A549 (cell line): ENCODE results near the gene STX18. TPM values are rescaled to one million over a fixed set of nuclear protein-coding genes. Genes with fewer than 3 reads are reported as not detected.

Experiments used
- ATAC-seq, 2 experiments: fragments of 200-7000 bp in 1 of 2; fragments of >200 bp in 1 of 2; cut with Nextera tagmentation in 1 of 2; cut with Tn5 transposase in 1 of 2; 3 replicates each; pipeline versions ENCODE4 v1.8.0 to v1.9.1; 2018 to 2020; ENCODE audit warnings: mild to moderate bottlenecking in 1 of 2, moderate library complexity in 1 of 2
- CTCF ChIA-PET: fragments of 300-600 bp; sonication (Branson Sonifier 250); formaldehyde crosslinking; extraction: SDS; loops from one replicate; lab custom pipeline; 2021; ENCODE audit warnings: antibody characterized with exemption, inconsistent platforms; lab: Yijun Ruan, JAX
- POLR2A ChIA-PET: fragments of 350-600 bp; formaldehyde crosslinking; extraction: SDS; loops from one replicate; lab custom pipeline; 2021; ENCODE audit warnings: antibody characterized with exemption, inconsistent platforms; lab: Yijun Ruan, JAX
- DNase-seq, 2 experiments: peaks; one replicate each; pipeline versions ENCODE4 v3.0.0 to v3.0.0-alpha.2; 2011 to 2016; ENCODE audit warnings: low read depth in 1 of 2, low spot score in 1 of 2
- FAIRE-seq: peaks from 2 replicates; lab custom pipeline; 2011; peaks lifted over from hg19 to GRCh38; lab: Jason Lieb, UNC
- H3K27ac ChIP-seq, 2 experiments: fragments of >200 bp; sonication (Bioruptor Twin); formaldehyde crosslinking; 3 replicates each; pipeline ENCODE4 v1.5.1; 2016 to 2017
- H3K4me1 ChIP-seq: fragments of >200 bp; sonication (Bioruptor Twin); formaldehyde crosslinking; 3 replicates; pipeline ENCODE4 v1.6.1; 2016
- H3K4me2 ChIP-seq: fragments of >200 bp; sonication (Bioruptor Twin); formaldehyde crosslinking; 3 replicates; pipeline ENCODE4 v1.6.1; 2016
- H3K4me3 ChIP-seq: fragments of >200 bp; sonication (Bioruptor Twin); formaldehyde crosslinking; 3 replicates; pipeline ENCODE4 v1.5.1; 2016
- H3K9me3 ChIP-seq: fragments of >200 bp; sonication (Bioruptor Twin); formaldehyde crosslinking; 3 replicates; pipeline ENCODE4 v1.6.1; 2016
- CTCF ChIP-seq: fragments of >200 bp; sonication (Bioruptor Twin); formaldehyde crosslinking; IDR thresholded peaks from 3 replicates; pipeline ENCODE4 v1.5.1; 2016
- E2F6 ChIP-seq: IDR thresholded peaks from 2 replicates; pipeline ENCODE4 v1.6.1; 2012; ENCODE audit warnings: low read depth, borderline replicate concordance
- EHF ChIP-seq: fragments of 250-450 bp; sonication (Bioruptor Pico); IDR thresholded peaks from 2 replicates; pipeline ENCODE4 v1.5.0; 2020; ENCODE audit warnings: mild to moderate bottlenecking
- FOSL2 ChIP-seq, 2 experiments: fragments of 450-650 bp in 1 of 2; fragments of >200 bp in 1 of 2; sonication (Bioruptor Twin) in 1 of 2; formaldehyde crosslinking; IDR thresholded peaks; 2 replicates each; pipeline versions ENCODE4 v1.5.0 to v1.6.1; 2016 to 2020; ENCODE audit warnings: mild to moderate bottlenecking in 1 of 2, moderate library complexity in 1 of 2
- GATA3 ChIP-seq: IDR thresholded peaks from 2 replicates; pipeline ENCODE4 v1.6.1; 2012; ENCODE audit warnings: borderline replicate concordance
- HDAC2 ChIP-seq: fragments of 200-600 bp; sonication (generic); IDR thresholded peaks from 2 replicates; pipeline ENCODE4 v1.6.1; 2016
- HOXB13 ChIP-seq: fragments of 250-450 bp; sonication (Bioruptor Pico); IDR thresholded peaks from 2 replicates; pipeline ENCODE4 v1.5.0; 2020; ENCODE audit warnings: low read depth, mild to moderate bottlenecking, moderate library complexity
- HOXB5 ChIP-seq: fragments of 250-450 bp; sonication (Bioruptor Pico); IDR thresholded peaks from 2 replicates; pipeline ENCODE4 v1.5.0; 2020; ENCODE audit warnings: mild to moderate bottlenecking, moderate library complexity
- JUN ChIP-seq, 2 experiments: fragments of >200 bp; sonication (Bioruptor Twin); formaldehyde crosslinking; IDR thresholded peaks; 2 replicates in 1 of 2; 3 replicates in 1 of 2; pipeline ENCODE4 v1.6.1; 2016 to 2017
- KDM1A ChIP-seq: fragments of 200-600 bp; sonication (generic); IDR thresholded peaks from 2 replicates; pipeline ENCODE4 v1.6.1; 2016; ENCODE audit warnings: low read depth, mild to moderate bottlenecking
- MAFK ChIP-seq: fragments of 450-650 bp; IDR thresholded peaks from 2 replicates; pipeline ENCODE4 v1.6.1; 2014; ENCODE audit not compliant: partially characterized antibody
- NFE2L2 ChIP-seq: fragments of 150-350 bp; conservative IDR thresholded peaks from 2 replicates; pipeline ENCODE4 v1.6.1; 2014; ENCODE audit warnings: low read length
- NR3C1 ChIP-seq: fragments of >200 bp; sonication (Bioruptor Twin); formaldehyde crosslinking; IDR thresholded peaks from 3 replicates; pipeline ENCODE4 v1.6.1; 2017
- POLR2A ChIP-seq: IDR thresholded peaks from 2 replicates; pipeline ENCODE4 v1.6.1; 2012; ENCODE audit warnings: mild to moderate bottlenecking, low read length
- RCOR1 ChIP-seq: fragments of 150-350 bp; IDR thresholded peaks from 2 replicates; pipeline ENCODE4 v1.6.1; 2014; ENCODE audit warnings: antibody characterized with exemption, low read length, low read depth
- SREBF2 ChIP-seq: fragments of 450-650 bp; IDR thresholded peaks from 2 replicates; pipeline ENCODE4 v1.6.1; 2014; ENCODE audit warnings: mild to moderate bottlenecking, moderate library complexity
- ZFP36 ChIP-seq: fragments of 450-650 bp; IDR thresholded peaks from 2 replicates; pipeline ENCODE4 v1.6.1; 2014; ENCODE audit warnings: borderline replicate concordance; ENCODE audit not compliant: partially characterized antibody
- WGBS: methylation state at CpG from one replicate; pipeline ENCODE4 v1.1.6; 2017; ENCODE audit errors: missing lambda C conversion rate; 5-methylcytosine and 5-hydroxymethylcytosine counted together
- polyA plus RNA-seq, 4 experiments: library from polyadenylated mRNA; depleted of rRNA in 3 of 4; stranded (reverse); fragments of >200 nt; fragmentation: RNase III in 1 of 4; extraction: RNeasy Plus Mini Kit Qiagen cat#74134 plus additional on column Dnase treatment in 1 of 4; gene quantifications; 2 replicates in 3 of 4; 3 replicates in 1 of 4; pipeline ENCODE4 v1.2.3, GENCODE V29; 2011 to 2017
- TF ChIP-seq, protein P1 (sequence below): fragments of >200 bp; sonication (Bioruptor Twin); formaldehyde crosslinking; IDR thresholded peaks from 3 replicates; pipeline ENCODE4 v1.6.1; 2016

The STX18 gene
- polyA plus RNA-seq, 2 of the 4 experiments (the other 2 are of a cell fraction), result 13.4 to 19.6 TPM

DNA sequence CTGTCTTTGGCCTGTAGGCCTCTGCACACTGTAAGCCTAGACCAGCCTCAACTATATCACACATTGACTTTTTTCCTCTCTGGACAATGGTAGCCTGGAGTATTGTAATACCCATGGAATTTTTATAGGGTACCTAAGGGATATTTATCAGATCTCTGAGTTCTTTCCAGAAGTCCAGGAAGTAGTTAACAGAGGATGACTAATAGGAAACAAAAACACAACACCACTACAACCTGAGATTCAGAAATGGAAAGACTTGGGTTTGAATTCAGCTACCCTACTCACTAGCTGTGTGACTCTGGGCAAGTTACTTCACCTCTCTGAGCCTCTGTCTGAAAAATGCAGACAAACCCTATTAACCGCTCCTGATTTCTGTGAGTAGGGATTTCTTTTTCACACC, 7.7 kb upstream of the STX18 start:
- FAIRE-seq, result no peak
- no peak overlapping the region for H3K4me3 ChIP-seq
- ChIA-PET CTCF (no interaction called here), POLR2A (no interaction called here)
- ATAC-seq, result no peak
- H3K4me2 ChIP-seq, result no peak overlapping the region
- 79% methylated on average over 1 of the region's 1 CpG for WGBS
- TF ChIP-seq NFE2L2, result no peak
- no peak for TF ChIP-seq HDAC2
- no peak for TF ChIP-seq POLR2A
- no peak for TF ChIP-seq JUN (IDR thresholded peaks at IDR 0.05)
- TF ChIP-seq RCOR1, result no peak
- TF ChIP-seq SREBF2, result no peak
- TF ChIP-seq E2F6, result no peak
- TF ChIP-seq, protein P1, sequence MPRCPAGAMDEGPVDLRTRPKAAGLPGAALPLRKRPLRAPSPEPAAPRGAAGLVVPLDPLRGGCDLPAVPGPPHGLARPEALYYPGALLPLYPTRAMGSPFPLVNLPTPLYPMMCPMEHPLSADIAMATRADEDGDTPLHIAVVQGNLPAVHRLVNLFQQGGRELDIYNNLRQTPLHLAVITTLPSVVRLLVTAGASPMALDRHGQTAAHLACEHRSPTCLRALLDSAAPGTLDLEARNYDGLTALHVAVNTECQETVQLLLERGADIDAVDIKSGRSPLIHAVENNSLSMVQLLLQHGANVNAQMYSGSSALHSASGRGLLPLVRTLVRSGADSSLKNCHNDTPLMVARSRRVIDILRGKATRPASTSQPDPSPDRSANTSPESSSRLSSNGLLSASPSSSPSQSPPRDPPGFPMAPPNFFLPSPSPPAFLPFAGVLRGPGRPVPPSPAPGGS, result no peak
- TF ChIP-seq HOXB5 (CRISPR knock-in tag), result no peak
- no peak for TF ChIP-seq HOXB13 (CRISPR knock-in tag)
- TF ChIP-seq NR3C1, result no peak
- TF ChIP-seq KDM1A, result no peak
- TF ChIP-seq, all 56 proteins: peak for 0
- H3K4me1 ChIP-seq, result no peaks in the 10 kb centered on the region
- DNase-seq, result no peak
- no peak overlapping the region for H3K27ac ChIP-seq
- H3K9me3 ChIP-seq, result no peaks in the 10 kb centered on the region

DNA sequence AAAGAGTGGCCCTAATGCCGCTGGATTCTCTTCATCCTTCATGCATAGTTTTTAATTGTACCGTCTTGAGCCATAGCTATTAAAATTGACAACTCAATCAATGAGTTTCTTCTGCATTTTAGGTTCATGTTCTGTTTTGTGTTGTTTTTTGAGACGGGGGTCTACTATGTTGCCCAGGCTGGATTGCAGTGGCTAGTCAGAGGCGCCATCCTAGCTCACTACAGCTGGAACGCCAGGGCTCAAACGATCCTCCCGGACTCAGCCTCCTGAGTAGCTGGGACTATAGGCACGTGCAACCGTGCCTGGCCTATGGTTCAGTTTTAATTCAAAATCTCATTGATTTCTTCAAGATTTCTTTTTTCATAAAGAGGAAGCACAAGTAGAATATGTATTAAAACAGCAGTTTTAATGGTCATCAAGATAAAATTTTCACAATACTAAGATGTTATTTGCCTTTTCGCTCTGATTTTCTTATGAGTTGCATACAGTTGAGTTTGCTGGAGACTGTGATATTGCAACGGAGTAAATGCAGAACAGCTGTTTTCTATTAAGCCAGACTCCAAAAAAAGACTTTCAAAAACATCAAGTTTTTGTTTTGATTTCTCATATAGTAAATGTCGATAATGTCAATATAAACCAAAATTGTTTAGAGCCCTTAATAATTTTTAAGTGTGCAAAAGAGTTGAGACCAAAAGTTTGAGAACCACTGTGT, 1.1 kb upstream of the STX18 start:
- ChIA-PET CTCF (interaction anchor here (1.5 kb wide), 1 partner anchor 55 kb away, joined by 3 read pairs; no protein-coding TSS in a partner anchor), POLR2A (interaction anchor here (1.7 kb wide), 1 partner anchor 32 kb away, joined by 4 read pairs; no protein-coding TSS in a partner anchor)
- Histone ChIP-seq H3K4me2 (peak overlapping the region; percentile 98), H3K27ac (peak overlapping the region; percentile 81 to 99; a peak in 5 of 6 replicates), H3K4me1 (peaks cover 15% of the 10 kb centered on the region; the same call in 2 of the 3 replicates), H3K4me3 (peak overlapping the region; percentile 93), H3K9me3 (no peaks in the 10 kb centered on the region)
- FAIRE-seq, result no peak
- ATAC-seq, result no peak
- no peak for TF ChIP-seq GATA3
- no peak for TF ChIP-seq CTCF
- no peak for TF ChIP-seq E2F6
- TF ChIP-seq MAFK, result no peak
- TF ChIP-seq EHF (CRISPR knock-in tag), result no peak
- TF ChIP-seq ZFP36, result no peak
- WGBS, result 66% methylated on average over 12 of the region's 12 CpGs
- no peak for DNase-seq

- Histone ChIP-seq H3K4me1 (peaks cover 15% of the 10 kb centered on the region; the same call in 2 of the 3 replicates), H3K27ac (peak overlapping the region; percentile 81 to 99), H3K9me3 (no peaks in the 10 kb centered on the region), H3K4me3 (peak overlapping the region; percentile 93), H3K4me2 (peak overlapping the region; percentile 76)
- FAIRE-seq (no peak), ATAC-seq (peak; percentile 31 to 73; a peak in 3 of 6 replicates), DNase-seq (peak; percentile 27 to 41)
- POLR2A ChIA-PET, result interaction anchor here (0.7 kb wide), 1 partner anchor 21 kb away, joined by 3 read pairs; no protein-coding TSS in a partner anchor
- TF ChIP-seq CTCF, result no peak
- TF ChIP-seq FOSL2 (IDR thresholded peaks at IDR 0.05), result no peak
- peak; percentile 63 for TF ChIP-seq FOSL2 (CRISPR knock-in tag; IDR thresholded peaks at IDR 0.05)
- CTCF ChIA-PET, result interaction anchor here (0.6 to 1.2 kb wide), 2 partner anchors 32 to 1249 kb away, joined by 3 to 5 read pairs; no protein-coding TSS in a partner anchor
- WGBS, result 9% methylated on average over 10 of the region's 10 CpGs
Observed at GRCh38 chr4:4541040-4541631, 712 bp downstream of the STX18 start.
